Tibial nerve (tissue), 4 donors: ENCODE results near the gene COIL. TPM values are rescaled to one million over a fixed set of nuclear protein-coding genes. Genes with fewer than 3 reads are reported as not detected.
"Not testable (repeated sequence)": the region's sequence is repeated elsewhere in the genome, so short reads cannot be mapped to it uniquely, and the experiment has no call there.

Experiments
- DNase-seq, 2 donors: peaks; one replicate each; pipeline ENCODE4 v3.0.0-alpha.2; 2019; ENCODE audit warnings: low spot score in 2 of 2
- H3K27ac ChIP-seq, 4 donors: fragments of 200-600 bp; sonication (generic) in 3 of 4; one replicate each; pipeline ENCODE4 v1.5.1; 2017 to 2019; ENCODE audit warnings: mild to moderate bottlenecking in 1 of 4
- H3K27me3 ChIP-seq, 2 donors: fragments of 200-600 bp; sonication (generic) in 1 of 2; one replicate each; pipeline versions ENCODE4 v1.5.1 to v1.6.0; 2017 to 2019
- H3K36me3 ChIP-seq, 3 donors: fragments of 200-600 bp; sonication (generic); one replicate each; pipeline ENCODE4 v1.5.1; 2018 to 2019
- H3K4me1 ChIP-seq, 4 donors: fragments of 200-600 bp; sonication (generic) in 3 of 4; one replicate each; pipeline ENCODE4 v1.5.1; 2017 to 2019
- H3K4me3 ChIP-seq, 4 donors: fragments of 200-600 bp; sonication (generic) in 3 of 4; one replicate each; pipeline ENCODE4 v1.5.1; 2017 to 2019; ENCODE audit warnings: mild to moderate bottlenecking in 1 of 4, moderate library complexity in 1 of 4
- H3K9me3 ChIP-seq, 4 donors: fragments of 200-600 bp; sonication (generic) in 3 of 4; one replicate each; pipeline ENCODE4 v1.5.1; 2017 to 2019
- CTCF ChIP-seq, 5 experiments: fragments of 200-600 bp in 3 of 5; fragments of 450-650 bp in 2 of 5; sonication (generic) in 3 of 5; IDR thresholded peaks; one replicate each; pipeline ENCODE4 v1.5.1; 2016 to 2019; ENCODE audit warnings: antibody characterized with exemption in 5 of 5, mild to moderate bottlenecking in 3 of 5, moderate library complexity in 2 of 5
- EP300 ChIP-seq, 2 donors: sonication (generic); formaldehyde crosslinking; IDR thresholded peaks; one replicate each; pipeline ENCODE4 v1.6.1; 2017; ENCODE audit warnings: antibody characterized with exemption in 2 of 2, mild to moderate bottlenecking in 1 of 2
- POLR2A ChIP-seq, 2 donors: fragments of 450-650 bp; IDR thresholded peaks; one replicate each; pipeline ENCODE4 v1.6.1; 2017; ENCODE audit warnings: antibody characterized with exemption in 2 of 2, mild to moderate bottlenecking in 2 of 2, moderate library complexity in 2 of 2
- whole genome bisulfite sequencing, 2 donors: methylation state at CpG; one replicate each; pipeline ENCODE4 v1.1.5; 2018; 5-methylcytosine and 5-hydroxymethylcytosine counted together
- total RNA-seq, 4 donors: library from RNA; depleted of rRNA; stranded (reverse); fragments of >200 nt; gene quantifications; one replicate each; pipeline ENCODE4 v1.1.0, GENCODE V29; 2016

COIL gene
- total RNA-seq, 4 donors from 2014 or later: 9.2 to 13.1 (median 9.7) TPM

- no peak for DNase-seq
- no peaks in the 10 kb centered on the region for H3K27me3 ChIP-seq
- H3K36me3 ChIP-seq: peaks cover 0 to 89% (median 15%) of the 10 kb centered on the region in 3 donors
- no peaks in the 10 kb centered on the region for H3K4me1 ChIP-seq
- no peak overlapping the region for H3K27ac ChIP-seq
- no peak overlapping the region for H3K4me3 ChIP-seq
- WGBS, 2 donors: 87 to 89% methylated on average over 14 of the region's 14 CpGs
- no peaks in the 10 kb centered on the region for H3K9me3 ChIP-seq
- TF ChIP-seq CTCF (IDR thresholded peaks at IDR 0.05): no peak
- TF ChIP-seq EP300 (IDR thresholded peaks at IDR 0.05): no peak
- TF ChIP-seq POLR2A (IDR thresholded peaks at IDR 0.05): no peak
Observed at GRCh38 chr17:56985371-56986162, 24.7 kb upstream of the COIL start.

- peaks cover 0 to 10% (median 6%) of the 10 kb centered on the region in 4 donors for H3K4me1 ChIP-seq
- no peak overlapping the region for H3K4me3 ChIP-seq
- no peak overlapping the region for H3K27ac ChIP-seq
- TF ChIP-seq POLR2A (IDR thresholded peaks at IDR 0.05) (no peak), CTCF (IDR thresholded peaks at IDR 0.05) (no peak), EP300 (IDR thresholded peaks at IDR 0.05) (no peak)
- no peaks in the 10 kb centered on the region for H3K27me3 ChIP-seq
- H3K9me3 ChIP-seq: no peaks in the 10 kb centered on the region
- DNase-seq: no peak
- WGBS, 2 donors: 57 to 84% methylated on average over 3 of the region's 3 CpGs
- peaks cover 0 to 67% (median 15%) of the 10 kb centered on the region in 3 donors for H3K36me3 ChIP-seq
Observed at GRCh38 chr17:56983366-56983765, 22.5 kb upstream of the COIL start.

- TF ChIP-seq EP300 (IDR thresholded peaks at IDR 0.05): no peak
- TF ChIP-seq CTCF (IDR thresholded peaks at IDR 0.05): no peak
- TF ChIP-seq POLR2A (IDR thresholded peaks at IDR 0.05): no peak
- no peak for DNase-seq
- Histone ChIP-seq H3K9me3 (no peaks in the 10 kb centered on the region), H3K27me3 (no peaks in the 10 kb centered on the region), H3K4me3 (no peak overlapping the region), H3K27ac (no peak overlapping the region), H3K36me3 (peaks cover 0 to 56% (median 15%) of the 10 kb centered on the region in 3 donors), H3K4me1 (peaks cover 0 to 15% (median 7%) of the 10 kb centered on the region in 4 donors)
- 91 to 92% methylated on average over 8 of the region's 8 CpGs for WGBS, 2 donors
Observed at GRCh38 chr17:56982312-56982711, 21.5 kb upstream of the COIL start.

GRCh38 chr17:56980526-56980925 is 19.7 kb upstream of the COIL start:
- H3K4me3 ChIP-seq, DNase-seq, H3K9me3 ChIP-seq, H3K27ac ChIP-seq, H3K27me3 ChIP-seq: not testable (repeated sequence)
- Histone ChIP-seq H3K4me1 (peaks cover 0 to 20% (median 9%) of the 10 kb centered on the region in 4 donors), H3K36me3 (peaks cover 0 to 38% (median 4%) of the 10 kb centered on the region in 3 donors)
- WGBS, 2 donors: 89 to 95% methylated on average over 12 of the region's 12 CpGs

- peaks cover 0 to 20% (median 9%) of the 10 kb centered on the region in 4 donors for H3K4me1 ChIP-seq
- H3K27me3 ChIP-seq: no peaks in the 10 kb centered on the region
- TF ChIP-seq POLR2A (IDR thresholded peaks at IDR 0.05) (no peak), EP300 (IDR thresholded peaks at IDR 0.05) (no peak), CTCF (IDR thresholded peaks at IDR 0.05) (no peak)
- H3K27ac ChIP-seq: peak overlapping the region in 2 of 4 donors; percentile 52 to 78
- 57 to 61% methylated on average over 3 of the region's 3 CpGs for WGBS, 2 donors
- H3K4me3 ChIP-seq: peak overlapping the region in 2 of 4 donors; percentile 61 to 65
- H3K36me3 ChIP-seq: peaks cover 0 to 24% (median 0%) of the 10 kb centered on the region in 3 donors
- H3K9me3 ChIP-seq: no peaks in the 10 kb centered on the region
- DNase-seq: no peak
Observed at GRCh38 chr17:56979091-56979480, 18.2 kb upstream of the COIL start.
